Stimulated activated CD8-positive, alpha-beta memory T cell treated with anti-CD3 and anti-CD28 coated beads, Interleukin-12 subunit alpha, Interleukin-12 subunit beta, amount 100 ng/mL, for 4 hours (primary cell): Measurements from ENCODE around the gene HTR2C.
"Not testable (repeated sequence)": the region's sequence is repeated elsewhere in the genome, so short reads cannot be mapped to it uniquely, and the experiment has no call there.

Source experiments
- DNase-seq: peaks from one replicate; pipeline ENCODE4 v3.0.0-alpha.2; 2020; ENCODE audit warnings: low read depth

Gene HTR2C

GRCh38 chrX:114583646-114584374 lies at the start of gene HTR2C:
Gene HTR2C (plus strand): TSS chrX:114584086. CDS start chrX:114726937, 142,851 bp downstream.
- DNase-seq, result no peak

GRCh38 chrX:114580336-114580735 lies 3.5 kb upstream of the HTR2C start:
- DNase-seq, result no peak

DNA sequence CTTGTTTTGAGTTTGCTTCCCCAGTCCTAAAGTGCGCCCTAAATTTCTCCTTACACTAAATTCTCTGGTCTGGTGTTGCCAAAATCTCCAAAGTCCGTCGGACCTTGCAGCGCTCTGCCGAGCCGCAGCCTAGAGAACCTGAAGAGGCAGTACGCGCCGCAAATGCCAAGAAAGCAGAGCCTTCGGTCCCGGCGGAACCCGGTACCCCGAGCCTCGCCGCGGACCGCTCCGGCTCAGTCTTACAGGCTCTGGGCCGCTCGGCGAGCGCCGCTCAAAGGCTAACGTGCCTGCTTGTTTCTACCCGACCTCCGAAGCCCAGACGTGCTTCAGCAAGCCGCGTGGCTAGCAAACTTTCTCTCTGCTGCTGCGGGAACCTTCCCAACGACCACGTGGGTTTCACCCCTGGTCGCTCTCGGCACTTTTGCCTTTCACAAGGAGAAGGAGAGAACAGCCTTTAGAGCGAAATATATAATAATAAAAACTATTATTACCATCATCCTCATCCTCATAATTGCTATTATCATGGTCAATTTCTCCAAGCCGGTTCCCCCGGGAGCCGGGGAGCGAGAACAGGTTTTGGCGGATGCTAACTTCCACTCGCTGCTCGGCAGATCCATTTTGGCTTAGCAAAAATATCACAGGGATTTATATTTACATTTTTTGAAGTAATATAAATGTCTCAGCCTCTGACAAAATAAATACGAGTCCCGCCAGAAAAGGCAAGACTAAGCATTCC lies 2.2 kb upstream of the HTR2C start:
- no peak for DNase-seq

- DNase-seq, result no peak
Measured at GRCh38 chrX:114582264-114582632, 1.6 kb upstream of the HTR2C start.

DNA sequence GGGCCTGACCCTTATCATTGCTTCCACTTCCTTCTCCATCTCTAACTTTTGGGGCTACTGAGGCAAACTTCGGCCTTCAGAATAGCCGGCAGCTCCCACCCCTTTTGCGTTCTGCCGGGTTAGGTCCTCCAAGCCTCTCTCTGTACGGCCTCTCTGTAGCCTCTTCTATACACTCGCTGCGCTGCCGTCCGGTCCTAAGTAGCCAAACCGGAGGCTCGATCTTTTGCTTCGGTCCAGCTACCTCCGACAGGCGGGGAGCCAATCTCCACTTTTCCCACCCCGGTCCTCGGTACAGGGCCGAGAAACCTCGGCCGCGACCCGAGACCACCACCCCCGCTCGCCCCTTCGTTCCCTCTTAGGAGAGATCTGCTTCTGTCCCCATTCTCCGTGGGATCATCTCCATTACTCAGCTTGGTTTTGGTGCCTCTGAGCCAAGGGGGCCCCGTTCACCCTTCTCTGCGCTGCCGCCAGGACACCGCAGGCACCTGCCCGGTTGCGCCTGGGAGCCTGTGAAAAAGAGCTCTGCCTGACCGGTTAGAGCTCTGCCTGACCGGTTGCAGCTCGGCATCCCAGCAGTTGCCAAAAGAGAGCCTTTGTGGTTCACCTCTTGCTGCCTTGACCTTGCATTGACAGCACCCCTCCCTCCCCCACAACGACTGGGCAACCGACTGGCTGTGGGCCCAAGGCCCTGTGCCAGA lies 1.0 kb upstream of the HTR2C start:
- DNase-seq, result no peak

- DNase-seq, result no peak
Measured at GRCh38 chrX:114584375-114584943, 573 bp downstream of the HTR2C start.

- DNase-seq, result no peak
Measured at GRCh38 chrX:114584983-114585842, 1.3 kb downstream of the HTR2C start.

GRCh38 chrX:114591121-114591520 lies 7.2 kb downstream of the HTR2C start:
- no peak for DNase-seq

DNA sequence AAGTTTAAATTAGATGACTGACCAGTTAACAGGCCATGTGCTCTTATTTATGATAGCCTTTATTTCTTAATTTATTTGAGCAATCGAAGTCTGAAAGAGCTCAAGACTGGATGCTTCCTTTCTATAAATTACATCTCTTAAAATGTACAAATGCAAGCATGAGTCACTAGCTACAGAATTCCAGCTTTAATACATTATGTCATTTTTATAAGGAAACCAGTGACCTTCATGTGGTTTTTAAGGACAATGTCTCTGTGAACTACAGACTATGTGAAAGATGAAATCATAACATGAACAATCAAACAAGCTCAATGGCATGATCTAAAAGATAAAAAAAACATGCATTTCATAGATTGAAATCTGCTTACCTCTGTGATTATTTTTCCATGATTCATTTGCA lies 15.4 kb downstream of the HTR2C start:
- DNase-seq, result no peak

DNA sequence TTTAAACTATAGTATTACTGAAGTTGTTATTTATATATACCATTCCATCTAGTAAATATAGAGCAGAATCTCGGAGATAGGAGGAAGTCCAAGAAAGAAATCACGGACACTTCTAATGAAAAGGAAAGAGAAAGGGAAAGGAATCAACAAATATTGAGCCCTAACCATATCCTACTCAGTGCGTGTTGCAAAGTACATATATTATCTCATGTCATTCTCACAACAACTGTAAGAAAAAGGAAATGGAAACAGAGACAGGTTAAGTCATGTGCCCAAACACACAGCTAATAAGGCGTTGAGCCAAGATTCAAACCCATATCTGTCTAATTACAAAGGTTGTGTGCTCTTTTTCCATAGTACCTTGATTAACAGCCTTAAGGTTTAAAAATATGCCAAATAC lies 16.0 kb downstream of the HTR2C start:
- DNase-seq, result no peak

DNA sequence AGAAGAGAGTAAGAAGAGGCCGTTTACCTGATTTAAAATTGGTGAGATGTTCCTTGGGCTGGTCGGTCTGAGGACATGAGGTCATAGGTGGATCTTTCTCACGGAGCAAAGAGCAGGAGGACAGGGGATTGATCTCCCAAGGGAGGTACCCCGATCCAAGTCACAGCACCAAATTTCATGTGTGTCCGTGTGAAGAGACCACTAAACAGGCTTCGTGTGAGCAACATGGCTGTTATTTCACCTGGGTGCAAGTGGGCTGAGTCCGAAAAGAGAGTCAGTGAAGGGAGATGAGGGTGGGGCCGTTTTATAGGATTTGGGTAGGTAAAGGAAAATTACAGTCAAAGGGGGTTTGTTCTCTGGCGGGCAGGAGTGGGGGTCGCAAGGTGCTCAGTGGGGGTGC lies 22.7 kb downstream of the HTR2C start:
- DNase-seq, result not testable (repeated sequence)

DNA sequence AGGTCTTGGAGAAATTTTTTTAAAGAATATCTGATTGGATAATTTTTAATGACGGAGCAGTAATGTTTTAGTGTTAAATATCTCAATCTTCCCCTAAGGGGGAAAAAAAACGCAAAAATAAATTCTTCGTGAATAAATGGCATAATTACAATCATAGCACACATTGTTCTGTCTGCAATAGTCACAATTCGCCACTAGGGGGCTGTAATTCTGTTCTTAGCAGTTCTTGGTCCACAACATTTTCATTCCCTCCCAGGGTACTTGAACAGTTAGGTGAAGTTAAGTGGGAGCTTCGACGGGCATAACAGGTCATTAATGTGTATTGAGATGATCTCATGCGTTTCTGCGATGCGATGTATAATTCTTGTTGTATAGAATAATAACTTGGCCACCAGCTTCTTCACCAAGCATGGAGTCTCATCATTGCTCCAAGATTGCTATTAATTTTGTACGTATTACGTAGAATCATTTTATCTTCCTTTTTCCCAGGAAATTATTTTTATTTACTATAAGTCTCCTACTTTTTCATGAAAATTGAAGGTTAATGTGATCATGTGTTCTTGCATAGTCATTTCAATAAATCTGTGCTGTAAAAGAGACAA lies 27.2 kb downstream of the HTR2C start:
- DNase-seq, result no peak

DNA sequence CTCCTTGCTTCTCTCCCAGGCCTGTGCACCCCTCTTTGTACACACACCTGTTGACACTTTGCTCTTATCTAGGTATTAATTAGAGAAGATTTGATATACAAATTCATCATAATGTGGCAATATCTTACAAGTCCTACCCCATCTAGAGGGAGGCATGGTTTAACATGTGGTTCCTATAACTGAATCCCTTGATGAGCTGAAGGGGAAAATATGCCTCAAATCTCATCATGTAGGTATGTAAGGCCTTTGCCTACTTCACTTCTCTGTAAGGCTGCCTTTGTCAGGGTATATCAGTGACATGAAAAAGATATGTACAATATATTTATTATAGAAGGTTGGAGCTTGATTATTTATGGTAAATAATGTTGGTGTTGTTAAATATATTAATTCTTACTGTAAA lies 31.9 kb downstream of the HTR2C start:
- no peak for DNase-seq

GRCh38 chrX:114619874-114620273 lies 36.0 kb downstream of the HTR2C start:
- no peak for DNase-seq

GRCh38 chrX:114626323-114626722 lies 42.4 kb downstream of the HTR2C start:
- no peak for DNase-seq

DNA sequence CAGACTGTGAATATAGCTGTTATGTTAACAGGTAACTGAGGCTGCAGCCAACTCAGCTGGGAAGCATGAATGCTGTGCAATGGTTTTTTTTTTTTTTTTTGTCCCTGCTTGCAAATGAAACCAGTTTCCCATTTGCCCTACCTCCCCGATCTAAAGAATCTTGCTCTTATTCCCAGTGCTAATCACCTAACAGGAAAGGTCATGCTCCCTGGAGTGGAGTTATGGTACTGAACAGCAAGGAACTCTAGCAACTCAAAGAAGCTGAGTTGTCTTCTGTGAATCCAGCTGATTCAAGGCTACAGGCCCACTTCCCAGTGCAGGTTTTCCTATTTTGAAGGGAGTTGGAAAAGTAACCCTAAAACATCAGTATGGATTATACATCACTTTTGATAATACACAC lies 52.1 kb downstream of the HTR2C start:
- DNase-seq, result no peak

GRCh38 chrX:114650351-114650750 lies 66.5 kb downstream of the HTR2C start:
- no peak for DNase-seq

DNA sequence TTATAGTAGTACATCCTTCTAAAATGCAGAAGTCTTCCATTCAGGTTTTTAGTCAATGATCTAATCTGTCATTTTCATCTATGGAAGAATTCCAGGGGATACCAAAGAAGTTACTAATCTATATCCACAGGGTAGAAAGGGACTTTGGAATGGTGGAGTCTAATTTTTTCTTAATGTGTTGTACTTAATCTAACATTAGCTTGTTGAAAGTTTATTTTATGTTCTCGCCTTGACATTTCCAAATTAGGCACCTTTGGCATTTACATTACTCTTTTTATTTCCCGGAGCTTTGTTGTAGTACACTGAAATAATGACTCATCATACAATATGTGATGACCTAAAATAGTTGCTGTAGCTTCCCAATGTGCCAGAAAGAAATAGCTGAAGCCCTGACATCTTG lies 91.5 kb downstream of the HTR2C start:
- DNase-seq, result no peak

GRCh38 chrX:114700533-114700932 lies 116.6 kb downstream of the HTR2C start:
- DNase-seq, result not testable (repeated sequence)

- no peak for DNase-seq
Measured at GRCh38 chrX:114709406-114709805, 125.5 kb downstream of the HTR2C start.

DNA sequence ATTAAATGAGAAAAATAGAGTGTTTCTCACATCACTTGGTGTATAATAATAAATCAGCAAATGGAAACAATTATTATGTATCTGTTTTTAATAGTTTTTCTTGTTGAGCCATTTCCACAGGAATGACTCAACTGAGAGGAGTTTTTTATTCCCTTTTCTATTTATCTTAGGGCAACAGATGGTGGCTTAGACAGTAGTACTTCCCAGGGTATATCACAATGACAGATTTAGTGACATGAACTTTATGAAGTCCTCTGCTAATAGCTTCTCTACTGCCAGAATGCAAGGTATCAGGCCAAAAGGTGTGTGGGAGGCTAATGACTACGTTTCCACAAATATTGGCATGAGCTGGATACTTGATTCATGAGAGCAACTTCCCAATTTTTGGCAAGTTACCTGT lies 126.7 kb downstream of the HTR2C start:
- no peak for DNase-seq
